HepG2 (cell line): ENCODE data around the gene SPAG7. TPM values are rescaled to one million over a fixed set of nuclear protein-coding genes. Genes with fewer than 3 reads are reported as not detected.

ENCODE experiments used
- ATAC-seq: fragments of 200-7000 bp; cut with Tn5 transposase; 3 replicates; pipeline ENCODE4 v1.9.1; 2020; ENCODE audit warnings: mild to moderate bottlenecking, moderate library complexity
- BruUV-seq: library from RNA; stranded (reverse); fragments of 400-500 nt; replicated peaks from 2 replicates; lab custom pipeline; 2021; lab: Mats Ljungman, UMichigan
- CTCF ChIA-PET: fragments of 300-600 bp; formaldehyde crosslinking; extraction: SDS; loops from one replicate; lab custom pipeline; 2021; ENCODE audit warnings: low total read pairs, inconsistent platforms, low intra/inter-chr PET ratio; lab: Yijun Ruan, JAX
- POLR2A ChIA-PET: fragments of 350-600 bp; sonication (Branson Sonifier 250); formaldehyde crosslinking; loops from one replicate; lab custom pipeline; 2020; ENCODE audit warnings: antibody characterized with exemption, inconsistent platforms; lab: Yijun Ruan, JAX
- DNase-seq: peaks from one replicate; pipeline ENCODE4 v3.0.0-alpha.2; 2015; ENCODE audit warnings: low spot score
- FAIRE-seq: peaks from 3 replicates; lab custom pipeline; 2011; peaks lifted over from hg19 to GRCh38; lab: Jason Lieb, UNC
- H2AFZ ChIP-seq: one replicate; pipeline ENCODE4 v1.6.1; 2011; ENCODE audit warnings: low read length, inconsistent platforms
- H3K27ac ChIP-seq: fragments of 300-600 bp; 3 replicates; pipeline ENCODE4 v1.8.0; 2011; ENCODE audit warnings: mixed run types, mild to moderate bottlenecking, mixed read lengths, low read length, inconsistent platforms; ENCODE audit not compliant: insufficient read depth; ENCODE audit errors: extremely low read length
- H3K27me3 ChIP-seq, 2 experiments: fragments of 200-600 bp in 1 of 2; 2 replicates in 1 of 2; 3 replicates in 1 of 2; pipeline versions ENCODE4 v1.6.0 to v1.8.0; 2011; ENCODE audit warnings: low read length in 2 of 2, mild to moderate bottlenecking in 2 of 2, moderate library complexity in 2 of 2, inconsistent platforms in 1 of 2; ENCODE audit not compliant: insufficient read depth in 2 of 2, control insufficient read depth in 1 of 2
- H3K36me3 ChIP-seq, 2 experiments: fragments of 200-600 bp in 1 of 2; replicated peaks in 1 of 2; 2 replicates in 1 of 2; 3 replicates in 1 of 2; pipeline versions ENCODE4 v1.5.1 to v1.8.0; 2011; ENCODE audit warnings: low read length in 2 of 2, inconsistent platforms in 1 of 2; ENCODE audit not compliant: insufficient read depth in 2 of 2, control insufficient read depth in 1 of 2
- H3K4me1 ChIP-seq: 2 replicates; pipeline ENCODE4 v1.5.1; 2012; ENCODE audit warnings: low read length, inconsistent platforms; ENCODE audit not compliant: insufficient read depth
- H3K4me2 ChIP-seq: 2 replicates; pipeline ENCODE4 v1.6.0; 2011; ENCODE audit warnings: low read depth, low read length, inconsistent platforms
- H3K4me3 ChIP-seq, 3 experiments: fragments of 200-600 bp in 1 of 3; sonication (generic), shearing (Covaris generic) in 1 of 3; replicated peaks in 1 of 3; 2 replicates each; pipeline ENCODE4 v1.5.1; 2011 to 2016; ENCODE audit warnings: low read length in 3 of 3, inconsistent platforms in 2 of 3, low read depth in 2 of 3, mild to moderate bottlenecking in 2 of 3, control low read depth in 1 of 3, mixed read lengths in 1 of 3; ENCODE audit not compliant: insufficient read depth in 1 of 3
- H3K79me2 ChIP-seq: one replicate; pipeline ENCODE4 v1.6.1; 2011; ENCODE audit warnings: low read length, inconsistent platforms; ENCODE audit not compliant: insufficient read depth
- H3K9ac ChIP-seq: 2 replicates; pipeline ENCODE4 v1.6.0; 2011; ENCODE audit warnings: mild to moderate bottlenecking, low read depth, low read length, inconsistent platforms; ENCODE audit not compliant: insufficient read depth
- H3K9me3 ChIP-seq: 2 replicates; pipeline ENCODE4 v1.5.1; 2012; ENCODE audit warnings: mild to moderate bottlenecking, low read length
- H4K20me1 ChIP-seq: 2 replicates; pipeline ENCODE4 v1.6.0; 2011; ENCODE audit warnings: inconsistent platforms, mild to moderate bottlenecking, low read length, moderate library complexity; ENCODE audit not compliant: insufficient read depth
- GPN1 ChIP-seq: sonication (generic); formaldehyde crosslinking; IDR thresholded peaks from 2 replicates; pipeline ENCODE4 v1.5.1; 2020; ENCODE audit warnings: missing genetic modification reagents, borderline replicate concordance
- NCOA1 ChIP-seq: sonication (generic); formaldehyde crosslinking; IDR thresholded peaks from 2 replicates; pipeline ENCODE4 v1.9.0; 2021; ENCODE audit warnings: missing genetic modification reagents
- POLR2G ChIP-seq: fragments of 200-400 bp; formaldehyde crosslinking; IDR thresholded peaks from 2 replicates; pipeline ENCODE4 v1.6.1; 2018; ENCODE audit warnings: mild to moderate bottlenecking, low read depth, low read length, moderate library complexity
- RBM22 ChIP-seq: fragments of 200-400 bp; formaldehyde crosslinking; optimal IDR thresholded peaks from 2 replicates; pipeline ENCODE3; 2017; ENCODE audit warnings: mild to moderate bottlenecking, low read length, moderate library complexity
- WGBS: methylation state at CpG from one replicate; pipeline ENCODE4 v1.1.6; 2017; ENCODE audit warnings: low lambda C conversion rate; 5-methylcytosine and 5-hydroxymethylcytosine counted together
- in situ Hi-C: cut with HindIII; loops from 2 replicates; pipeline ENCODE4 v1.10.0; 2017; ENCODE audit warnings: low pct_unique_long_range_greater_than_20kb; ENCODE audit not compliant: extremely low pct_ligation_motif_present
- intact Hi-C: fragments of 100-400 bp; cut with micrococcal nuclease; formaldehyde crosslinking; loops from one replicate; pipeline ENCODE4 v1.10.0; 2022; ENCODE audit not compliant: unreplicated experiment
- polyA plus RNA-seq, 8 experiments: library from polyadenylated mRNA; depleted of rRNA in 3 of 8; stranded (reverse) in 7 of 8; unstranded in 1 of 8; fragments of >200 nt; fragmentation: Illumina TruSeq in 4 of 8; extraction: Trizol in 4 of 8; gene quantifications; 2 replicates each; pipeline versions ENCODE4 v1.2.1 to v1.2.3, GENCODE V29; 2011 to 2016; ENCODE audit warnings: low read depth in 4 of 8, missing spikeins in 1 of 8, mixed read lengths in 1 of 8; ENCODE audit not compliant: insufficient read depth in 1 of 8
- total RNA-seq, 5 experiments: library from RNA; depleted of rRNA; stranded (reverse); fragments of >200 nt; fragmentation: Illumina TruSeq; extraction: Trizol; gene quantifications; 2 replicates each; pipeline ENCODE4 v1.2.3, GENCODE V29; 2016; ENCODE audit warnings: low read depth in 1 of 5
- TF ChIP-seq, protein P1 (sequence below): IDR thresholded peaks from 2 replicates; pipeline ENCODE4 v1.6.1; 2016; ENCODE audit warnings: missing compliant biosample characterization, missing genetic modification reagents, borderline replicate concordance

SPAG7 gene
- total and polyA plus RNA-seq, 2 of the 13 experiments (the other 11 are each of a cell fraction or from before 2014, with no cell fraction given): 51.0 to 59.0 TPM

DNA sequence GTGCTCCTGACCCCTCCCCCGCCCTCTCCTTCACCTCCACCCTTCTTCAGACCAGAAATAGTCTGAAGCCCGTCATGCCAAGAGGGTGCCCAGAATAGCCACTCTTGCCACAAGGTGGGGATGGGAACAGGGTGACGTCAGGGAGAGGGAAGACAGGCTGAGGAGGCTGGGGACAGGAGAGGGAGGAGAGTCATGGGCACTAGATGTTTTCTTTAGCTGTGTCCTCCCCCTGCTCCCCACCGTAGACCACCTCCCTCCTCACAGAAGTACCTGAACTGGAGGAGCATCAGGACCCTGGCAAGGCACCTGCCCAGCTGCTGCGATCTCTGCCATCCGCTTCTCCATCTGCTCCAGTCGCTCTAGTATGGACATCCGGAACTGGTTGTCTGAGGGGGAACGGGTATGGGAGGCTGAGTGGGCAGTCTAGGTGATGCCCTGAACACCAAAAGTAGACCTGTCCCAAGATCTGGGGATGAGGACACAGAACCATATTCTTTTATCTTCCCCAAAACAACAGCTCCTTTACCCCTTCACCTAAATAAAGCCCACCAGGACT, 6.6 kb upstream of the SPAG7 start:
- Histone ChIP-seq H4K20me1 (no peaks in the 10 kb centered on the region), H3K4me2 (no peak overlapping the region), H3K4me1 (peaks cover 27% of the 10 kb centered on the region), H3K27ac (no peak overlapping the region), H2AFZ (no peak overlapping the region), H3K9ac (no peak overlapping the region), H3K4me3 (no peak overlapping the region), H3K79me2 (peaks cover 10% of the 10 kb centered on the region), H3K9me3 (no peaks in the 10 kb centered on the region), H3K27me3 (no peaks in the 10 kb centered on the region), H3K36me3 (peaks cover 1 to 19% of the 10 kb centered on the region in 2 experiments)
- ATAC-seq (no peak), DNase-seq (no peak), FAIRE-seq (no peak)
- ChIA-PET POLR2A (interaction anchor here (2.6 kb wide), 1 partner anchor 65 kb away, joined by 10 read pairs; no protein-coding TSS in a partner anchor), CTCF (no interaction called here)
- intact Hi-C loops: no loop called here
- in situ Hi-C loops: no loop called here
- 93% methylated on average over 9 of the region's 9 CpGs for WGBS
- TF ChIP-seq GPN1 (CRISPR knock-in tag): no peak
- TF ChIP-seq NCOA1 (CRISPR knock-in tag): no peak
- TF ChIP-seq, protein P1, sequence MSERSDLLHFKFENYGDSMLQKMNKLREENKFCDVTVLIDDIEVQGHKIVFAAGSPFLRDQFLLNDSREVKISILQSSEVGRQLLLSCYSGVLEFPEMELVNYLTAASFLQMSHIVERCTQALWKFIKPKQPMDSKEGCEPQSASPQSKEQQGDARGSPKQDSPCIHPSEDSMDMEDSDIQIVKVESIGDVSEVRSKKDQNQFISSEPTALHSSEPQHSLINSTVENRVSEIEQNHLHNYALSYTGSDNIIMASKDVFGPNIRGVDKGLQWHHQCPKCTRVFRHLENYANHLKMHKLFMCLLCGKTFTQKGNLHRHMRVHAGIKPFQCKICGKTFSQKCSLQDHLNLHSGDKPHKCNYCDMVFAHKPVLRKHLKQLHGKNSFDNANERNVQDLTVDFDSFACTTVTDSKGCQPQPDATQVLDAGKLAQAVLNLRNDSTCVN (CRISPR knock-in tag): no peak
- peak; percentile 47 for TF ChIP-seq RBM22
- TF ChIP-seq POLR2G: 0 out of 2 replicates have a peak, but pooled peaks have one; percentile 3
- BruUV-seq: no TSS peak
